NCI-H1092 (cell line): ENCODE results near the gene SYNGR3.
"Not testable (repeated sequence)": the region's sequence is repeated elsewhere in the genome, so short reads cannot be mapped to it uniquely, and the experiment has no call there.

Experiments
- DNase-seq: peaks from one replicate; lab custom pipeline; 2025; lab: John Stamatoyannopoulos, UW

SYNGR3 gene

DNA sequence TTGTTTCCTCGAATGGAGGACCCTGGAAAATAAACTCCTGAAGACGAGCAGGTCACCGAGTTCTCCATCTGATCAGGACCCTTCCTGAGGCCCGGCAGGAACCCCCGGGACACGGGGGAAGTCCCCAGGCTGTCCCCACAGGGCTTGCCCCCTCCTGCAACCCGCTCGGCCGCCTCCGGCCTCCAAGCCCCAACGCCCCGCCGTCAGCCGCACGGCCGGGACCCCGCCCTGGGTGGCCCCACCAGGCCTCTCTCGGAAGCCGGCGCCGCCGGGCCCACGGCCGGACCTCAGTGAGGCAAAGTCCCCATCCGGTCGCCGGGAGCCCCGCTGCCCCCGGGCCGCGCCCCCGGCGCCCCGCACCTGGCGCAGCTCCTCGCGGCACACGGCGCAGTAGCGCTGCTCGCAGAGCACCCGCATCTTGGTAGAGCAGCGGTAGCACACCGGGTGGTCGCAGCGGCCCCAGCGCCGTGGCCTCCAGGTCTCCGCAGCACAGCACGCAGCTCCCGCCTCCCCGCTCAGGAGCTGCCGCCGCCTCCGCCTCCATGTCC lies 19.5 kb downstream of the SYNGR3 start:
- DNase-seq = no peak

DNA sequence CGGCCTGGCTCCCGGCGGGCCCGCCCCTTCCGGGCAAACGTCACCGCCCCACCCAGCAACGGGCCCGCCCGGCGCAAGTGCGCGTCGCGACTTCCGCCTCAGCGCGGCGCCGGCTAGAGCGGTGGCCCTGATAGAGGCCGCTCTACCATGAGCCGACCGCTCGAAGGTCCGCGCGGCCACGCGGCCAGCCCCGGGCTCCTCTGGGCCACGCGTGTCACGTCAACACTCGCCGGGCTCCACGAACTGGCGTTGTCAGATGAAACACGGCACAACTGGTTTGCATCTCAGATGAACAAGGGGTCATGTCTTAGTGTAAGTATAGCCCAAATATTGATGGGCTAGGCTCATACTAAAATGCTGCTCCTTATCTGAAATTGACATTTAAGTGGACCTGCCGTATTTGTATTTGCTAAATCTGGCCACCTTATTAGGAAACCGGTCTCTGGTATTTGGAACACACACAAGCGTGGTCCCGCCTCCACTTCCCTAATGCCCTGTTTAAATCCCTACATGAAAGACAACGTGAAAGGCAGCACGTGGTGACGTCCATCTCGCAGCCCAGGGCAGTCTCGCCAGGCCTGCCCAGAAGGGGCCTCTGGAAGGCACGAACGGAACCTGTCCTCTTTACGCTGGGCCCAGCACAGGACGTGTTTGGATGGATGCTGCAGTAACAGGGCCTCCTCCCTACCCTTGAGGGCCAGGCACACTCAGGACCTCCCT lies 20.2 kb downstream of the SYNGR3 start, which contains the start of gene ZNF598:
TSS of gene ZNF598 (minus strand) at position 31 of the 720 bp plus-strand sequence.
- DNase-seq = peak; percentile 81

DNA sequence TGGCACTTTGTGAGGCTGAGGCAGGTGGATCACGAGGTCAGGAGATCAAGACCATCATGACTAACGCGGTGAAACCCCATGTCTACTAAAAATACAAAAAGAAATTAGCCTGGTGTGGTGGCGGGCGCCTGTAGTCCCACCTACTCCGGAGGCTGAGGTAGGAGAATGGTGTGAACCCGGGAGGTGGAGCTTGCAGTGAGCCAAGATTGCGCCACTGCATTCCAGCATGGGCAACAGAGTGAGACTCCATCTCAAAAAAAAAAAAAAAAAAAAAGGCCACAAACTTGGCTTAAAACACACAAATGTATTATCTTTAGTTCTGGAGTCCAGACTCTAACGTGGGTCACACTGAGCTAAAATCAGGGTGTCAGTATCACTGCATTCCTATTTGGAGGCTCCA lies 22.0 kb downstream of the SYNGR3 start:
- not testable (repeated sequence) for DNase-seq

DNA sequence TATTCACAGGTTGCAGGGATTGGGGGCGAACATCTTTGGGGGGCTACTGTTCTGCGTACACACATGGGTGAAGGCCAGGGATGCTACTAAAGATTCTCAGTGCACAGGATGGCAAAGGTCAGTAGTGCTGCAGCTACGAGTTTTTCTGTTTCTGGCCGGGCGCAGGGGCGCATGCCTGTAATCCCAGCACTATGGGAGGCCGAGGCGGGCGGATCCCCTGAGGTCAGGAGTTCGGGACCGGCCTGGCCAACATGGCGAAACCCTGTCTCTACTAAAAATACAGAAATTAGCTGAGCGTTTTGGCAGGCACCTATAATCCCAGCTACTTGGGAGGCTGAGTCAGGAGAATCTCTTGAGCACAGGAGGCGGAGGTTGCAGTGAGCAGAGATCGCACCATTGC lies 23.8 kb downstream of the SYNGR3 start:
- DNase-seq = no peak

DNA sequence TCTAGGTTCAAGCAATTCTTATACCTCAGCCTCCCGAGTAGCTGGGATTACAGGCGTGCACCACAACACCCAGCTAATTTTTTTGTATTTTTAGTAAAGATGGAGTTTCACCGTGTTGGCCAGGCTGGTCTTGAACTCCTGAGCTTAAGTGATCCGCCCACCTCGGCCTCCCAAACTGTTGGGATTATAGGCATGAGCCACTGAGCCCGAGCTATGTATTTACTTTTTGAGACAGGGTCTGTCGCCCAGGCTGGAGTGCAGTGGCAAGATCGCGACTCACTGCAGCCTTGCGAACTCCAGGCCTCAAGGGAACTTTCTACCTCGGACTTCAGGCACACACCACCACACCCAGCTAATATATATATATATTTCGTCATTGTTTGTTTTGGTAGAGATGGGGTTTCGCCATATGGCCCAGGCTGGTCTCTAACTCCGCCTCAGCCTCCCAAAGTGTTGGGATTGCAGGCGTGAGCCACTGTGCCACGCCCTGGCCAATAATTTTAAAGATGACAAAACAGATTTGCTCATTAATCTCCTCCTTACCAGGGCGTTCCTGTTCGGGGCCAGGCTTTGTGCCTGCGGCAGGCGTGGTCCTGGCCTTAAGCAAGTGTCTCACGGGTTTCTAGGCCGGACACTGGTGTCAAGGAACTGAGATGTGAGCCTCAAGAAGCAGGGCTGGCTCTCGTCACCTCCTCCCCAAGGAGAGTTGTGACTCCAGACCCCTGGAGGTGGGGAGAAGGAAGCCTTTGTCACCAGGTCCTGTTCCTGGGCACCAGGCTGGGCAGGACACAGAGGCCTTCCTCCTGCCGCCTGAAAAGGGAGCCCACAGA lies 25.6 kb downstream of the SYNGR3 start:
- no peak for DNase-seq

DNA sequence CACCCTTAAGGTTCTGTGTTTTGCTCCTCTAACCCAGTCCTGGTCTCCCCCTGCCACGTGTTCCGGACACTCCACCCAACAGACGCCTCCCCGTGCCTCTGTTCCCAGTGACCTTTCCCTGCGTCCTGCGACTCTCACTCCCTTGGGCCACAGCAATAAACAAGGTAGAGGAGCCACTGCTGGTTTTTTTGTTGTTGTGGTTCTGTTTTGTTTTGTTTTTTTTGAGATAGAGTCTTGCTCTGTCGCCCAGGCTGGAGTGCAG lies 26.1 kb downstream of the SYNGR3 start:
- DNase-seq = no peak

DNA sequence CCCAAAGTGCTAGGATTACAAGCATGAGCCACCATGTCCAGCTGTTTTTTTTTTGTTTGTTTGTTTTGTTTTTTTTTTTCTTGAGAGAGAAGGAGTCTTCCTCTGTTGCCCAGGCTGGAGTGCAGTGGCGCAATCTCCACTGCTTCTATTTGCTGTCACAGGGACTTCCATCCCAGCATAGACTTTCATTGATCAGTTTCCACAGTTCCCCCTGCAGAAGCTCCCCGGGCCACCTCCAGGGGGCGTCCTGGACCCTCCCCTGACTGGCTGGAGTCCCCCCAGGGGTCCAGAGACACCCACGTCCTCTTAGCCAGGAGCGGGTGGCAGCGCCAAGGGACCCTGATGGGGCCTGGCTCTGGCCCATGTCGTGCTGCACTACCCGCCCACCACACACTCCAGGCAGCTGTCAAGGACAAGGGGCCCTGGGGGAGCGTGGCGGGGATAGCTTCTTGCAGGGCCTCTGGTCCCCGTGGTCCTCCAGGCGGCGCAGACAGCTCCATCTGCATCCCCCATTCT lies 26.7 kb downstream of the SYNGR3 start:
- no peak for DNase-seq

DNA sequence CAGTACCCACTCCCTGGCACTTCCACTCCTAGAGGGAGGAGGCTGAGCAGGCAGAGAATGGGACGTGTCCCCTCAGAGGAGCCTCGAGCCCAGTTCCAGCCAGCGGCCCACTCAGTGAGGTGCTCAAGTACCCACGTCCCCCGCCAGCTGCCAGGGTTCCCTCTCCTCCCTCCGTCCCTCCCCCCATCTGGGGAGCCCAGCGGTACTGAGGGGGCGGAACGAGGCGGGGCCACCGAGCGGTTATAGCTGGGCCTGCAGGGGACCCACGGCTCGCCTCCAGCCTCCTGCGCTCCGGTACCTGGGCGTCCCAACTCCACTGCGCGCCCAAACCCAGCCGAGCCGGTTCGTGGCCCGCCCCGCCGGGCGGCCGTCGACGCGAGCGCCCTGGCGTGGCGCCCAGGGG lies 29.7 kb downstream of the SYNGR3 start, which contains the start of gene NPW:
TSS of gene NPW (plus strand) at position 268 of the 403 bp plus-strand sequence.
- DNase-seq = peak; percentile 35

DNA sequence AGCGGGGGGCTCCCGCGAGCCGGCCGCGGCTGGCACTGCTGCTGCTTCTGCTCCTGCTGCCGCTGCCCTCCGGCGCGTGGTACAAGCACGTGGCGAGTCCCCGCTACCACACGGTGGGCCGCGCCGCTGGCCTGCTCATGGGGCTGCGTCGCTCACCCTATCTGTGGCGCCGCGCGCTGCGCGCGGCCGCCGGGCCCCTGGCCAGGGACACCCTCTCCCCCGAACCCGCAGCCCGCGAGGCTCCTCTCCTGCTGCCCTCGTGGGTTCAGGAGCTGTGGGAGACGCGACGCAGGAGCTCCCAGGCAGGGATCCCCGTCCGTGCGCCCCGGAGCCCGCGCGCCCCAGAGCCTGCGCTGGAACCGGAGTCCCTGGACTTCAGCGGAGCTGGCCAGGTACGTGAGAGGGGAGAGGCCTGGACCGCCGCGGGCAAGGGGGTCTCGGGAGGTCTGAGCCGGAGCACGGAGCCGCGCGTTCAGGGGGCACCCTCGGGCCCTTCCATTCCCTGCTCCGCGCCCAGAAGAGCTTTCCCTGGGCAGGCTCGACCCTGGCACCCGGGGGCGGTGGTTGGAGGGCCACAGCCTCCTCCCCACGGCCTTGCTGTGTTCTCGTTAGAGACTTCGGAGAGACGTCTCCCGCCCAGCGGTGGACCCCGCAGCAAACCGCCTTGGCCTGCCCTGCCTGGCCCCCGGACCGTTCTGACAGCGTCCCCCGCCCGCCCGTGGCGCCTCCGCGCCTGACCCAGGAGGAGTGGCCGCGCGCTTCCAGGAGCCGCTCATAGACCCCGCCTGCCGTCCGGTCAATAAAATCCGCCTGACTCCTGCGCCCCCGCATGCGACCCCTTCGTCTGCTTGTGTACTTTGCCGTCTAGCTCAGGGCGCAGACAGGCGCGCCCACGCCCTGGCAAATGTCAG lies 30.4 kb downstream of the SYNGR3 start:
- DNase-seq = no peak

DNA sequence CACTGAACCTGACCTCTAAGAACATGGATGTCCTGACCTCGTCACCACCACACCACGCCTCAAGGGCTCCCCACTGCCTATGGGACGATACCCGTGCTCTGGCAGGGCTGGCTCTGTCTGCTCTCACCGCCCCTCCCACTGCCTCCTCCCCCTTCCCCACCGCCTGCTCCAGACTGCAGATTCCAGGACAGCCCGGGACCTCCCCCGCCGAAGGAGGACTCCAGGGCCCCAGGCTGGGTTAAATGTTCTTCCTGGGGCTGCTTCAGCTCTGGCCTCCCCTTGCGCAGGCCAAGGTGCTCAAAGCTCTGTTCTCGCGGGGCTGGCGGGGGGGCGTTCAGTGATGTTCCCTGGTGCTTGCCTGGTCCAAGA lies 32.9 kb downstream of the SYNGR3 start:
- DNase-seq = no peak

DNA sequence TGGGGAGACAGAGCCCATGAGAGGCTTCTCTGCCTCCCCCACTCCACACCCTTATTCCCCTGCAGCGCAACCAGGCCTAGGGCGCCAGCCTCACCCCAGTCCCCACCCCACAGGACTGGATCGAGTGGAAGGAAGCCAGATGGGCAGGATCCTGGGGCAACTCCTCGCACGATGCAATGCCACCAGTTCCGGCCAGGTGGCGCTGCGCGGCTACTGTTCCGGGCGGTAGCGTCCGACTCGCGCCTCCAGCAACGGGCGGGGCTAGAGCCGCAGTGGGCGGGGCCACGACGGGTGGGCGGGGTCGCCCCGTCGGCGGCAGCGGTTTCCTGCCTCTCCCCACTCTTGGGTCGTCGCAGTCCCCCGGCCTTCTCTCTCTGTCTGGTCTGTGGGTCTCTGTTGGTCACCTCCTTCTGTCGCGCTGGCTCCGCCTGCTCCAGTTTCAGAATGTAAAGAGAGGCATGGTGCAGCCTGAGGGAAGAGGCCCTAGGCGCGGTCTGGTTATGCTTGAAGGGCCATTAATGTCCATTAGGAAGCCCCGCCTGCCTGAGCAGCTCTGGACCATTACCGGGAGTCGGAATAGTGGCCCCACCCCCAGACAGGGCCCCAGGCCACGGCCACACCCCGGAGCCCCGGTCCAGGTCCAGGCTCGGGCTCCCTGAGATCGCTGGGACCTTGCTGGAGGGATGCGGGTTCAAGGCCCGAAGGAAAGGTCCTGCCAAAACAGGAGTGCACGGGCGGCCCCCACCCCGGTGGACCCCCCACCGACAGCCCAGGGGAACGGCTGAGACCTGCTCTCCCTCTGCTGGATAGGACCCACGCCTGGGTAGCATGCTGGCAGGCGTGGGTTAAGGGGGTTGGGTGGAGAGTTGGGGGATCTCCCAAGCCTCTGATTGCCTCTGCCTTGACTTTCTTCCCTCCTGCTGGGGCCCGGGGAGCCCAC lies 33.6 kb downstream of the SYNGR3 start:
- DNase-seq = peak; percentile 79

DNA sequence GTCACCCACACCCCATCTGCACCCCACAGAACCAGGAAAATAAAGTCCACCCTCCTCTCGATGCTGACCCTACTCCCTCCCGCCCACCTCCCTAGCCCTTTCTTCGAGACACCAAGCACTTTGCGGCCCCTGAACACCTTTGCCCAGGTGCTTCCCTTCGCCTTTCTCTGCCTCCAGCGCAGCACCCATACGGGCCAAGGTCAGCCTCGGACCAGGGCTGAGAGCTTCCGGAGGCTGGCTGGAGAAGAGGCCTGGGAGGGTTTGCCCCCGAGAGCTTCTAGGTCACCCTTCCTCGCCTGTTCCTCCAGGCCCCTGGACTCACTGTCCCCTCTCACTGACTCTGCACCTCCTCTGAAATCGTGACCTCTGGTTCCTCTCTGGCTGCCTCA lies 34.3 kb downstream of the SYNGR3 start:
- no peak for DNase-seq

DNA sequence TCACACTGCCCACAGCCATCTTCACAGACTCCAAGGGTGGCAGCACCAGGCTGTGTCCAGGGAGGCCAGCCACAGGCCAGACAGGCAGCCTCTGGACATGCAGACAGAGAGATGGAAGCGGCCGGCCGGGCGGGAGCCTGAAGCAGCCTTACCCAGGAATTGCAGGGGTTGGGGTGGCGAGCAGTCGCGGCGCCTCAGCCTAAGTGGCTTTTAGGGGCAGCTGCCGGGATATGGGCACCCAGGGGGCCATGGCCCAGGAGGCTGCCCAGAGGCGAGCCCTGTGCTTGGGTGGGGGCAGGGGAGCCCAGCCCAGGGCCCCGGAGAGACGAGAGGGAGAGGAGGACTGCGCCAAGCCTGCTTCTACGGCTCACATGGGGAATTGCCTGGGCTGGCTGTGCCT lies 35.5 kb downstream of the SYNGR3 start:
- DNase-seq = no peak

DNA sequence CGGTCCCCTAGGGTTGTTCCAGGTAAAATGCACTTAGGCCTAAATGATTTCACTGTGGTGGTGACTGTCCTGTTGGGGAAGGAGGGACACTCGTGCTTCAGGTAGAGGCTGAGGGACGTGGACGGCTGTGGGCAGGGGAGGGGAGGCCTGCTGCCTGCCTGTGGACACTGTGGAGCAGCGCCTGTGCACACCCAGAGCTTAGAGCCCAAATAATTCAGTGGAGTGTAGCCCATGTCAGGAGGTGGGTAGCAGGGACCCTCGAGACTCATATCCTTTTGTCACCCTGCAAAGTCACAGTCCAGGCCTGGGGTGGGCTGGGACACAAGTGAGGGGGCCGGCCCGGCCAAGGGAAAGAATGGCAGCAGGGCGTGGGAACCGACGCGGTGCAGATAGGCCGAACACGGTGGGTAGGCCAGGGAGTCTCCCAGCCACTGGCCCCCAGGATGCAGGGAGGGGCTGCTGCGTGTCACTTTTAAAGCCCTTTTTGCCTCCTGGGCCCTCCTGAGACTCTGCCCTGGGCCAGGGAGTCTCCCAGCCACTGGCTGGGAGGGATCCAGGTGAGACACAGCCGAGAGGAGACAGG lies 36.2 kb downstream of the SYNGR3 start:
- no peak for DNase-seq

DNA sequence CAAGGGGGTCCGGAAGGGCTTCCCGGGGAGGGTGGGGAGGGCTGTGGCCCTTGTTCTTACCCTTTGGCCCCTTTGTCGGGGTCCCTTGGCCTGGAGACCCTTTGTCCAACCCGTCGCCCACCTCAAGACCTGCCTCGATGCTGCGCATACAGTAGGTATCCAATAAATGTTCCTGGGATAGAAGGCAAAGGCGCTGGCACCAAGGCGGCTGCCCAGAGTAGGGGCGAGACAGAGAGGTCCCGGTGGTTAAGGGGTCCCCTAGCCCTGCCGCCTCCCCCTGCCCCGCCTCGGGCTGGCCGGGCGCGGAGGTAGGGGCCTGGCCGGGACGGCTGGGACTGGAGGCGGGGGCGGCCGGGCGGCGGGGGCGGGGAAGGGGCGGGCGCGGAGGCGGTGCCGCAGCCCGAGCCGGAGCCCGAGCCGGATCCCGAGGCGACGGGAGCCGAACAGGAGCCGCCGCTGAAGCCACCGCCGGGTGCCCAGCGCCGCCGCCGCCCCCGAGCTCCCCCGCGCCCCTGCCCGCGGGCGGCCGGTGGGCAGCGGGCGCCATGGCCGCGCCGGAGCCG lies 36.8 kb downstream of the SYNGR3 start, which contains the start of gene NHERF2:
TSS of gene NHERF2 (plus strand) at position 442 of the 563 bp plus-strand sequence. CDS start at position 546, 104 bp downstream.
- no peak for DNase-seq

DNA sequence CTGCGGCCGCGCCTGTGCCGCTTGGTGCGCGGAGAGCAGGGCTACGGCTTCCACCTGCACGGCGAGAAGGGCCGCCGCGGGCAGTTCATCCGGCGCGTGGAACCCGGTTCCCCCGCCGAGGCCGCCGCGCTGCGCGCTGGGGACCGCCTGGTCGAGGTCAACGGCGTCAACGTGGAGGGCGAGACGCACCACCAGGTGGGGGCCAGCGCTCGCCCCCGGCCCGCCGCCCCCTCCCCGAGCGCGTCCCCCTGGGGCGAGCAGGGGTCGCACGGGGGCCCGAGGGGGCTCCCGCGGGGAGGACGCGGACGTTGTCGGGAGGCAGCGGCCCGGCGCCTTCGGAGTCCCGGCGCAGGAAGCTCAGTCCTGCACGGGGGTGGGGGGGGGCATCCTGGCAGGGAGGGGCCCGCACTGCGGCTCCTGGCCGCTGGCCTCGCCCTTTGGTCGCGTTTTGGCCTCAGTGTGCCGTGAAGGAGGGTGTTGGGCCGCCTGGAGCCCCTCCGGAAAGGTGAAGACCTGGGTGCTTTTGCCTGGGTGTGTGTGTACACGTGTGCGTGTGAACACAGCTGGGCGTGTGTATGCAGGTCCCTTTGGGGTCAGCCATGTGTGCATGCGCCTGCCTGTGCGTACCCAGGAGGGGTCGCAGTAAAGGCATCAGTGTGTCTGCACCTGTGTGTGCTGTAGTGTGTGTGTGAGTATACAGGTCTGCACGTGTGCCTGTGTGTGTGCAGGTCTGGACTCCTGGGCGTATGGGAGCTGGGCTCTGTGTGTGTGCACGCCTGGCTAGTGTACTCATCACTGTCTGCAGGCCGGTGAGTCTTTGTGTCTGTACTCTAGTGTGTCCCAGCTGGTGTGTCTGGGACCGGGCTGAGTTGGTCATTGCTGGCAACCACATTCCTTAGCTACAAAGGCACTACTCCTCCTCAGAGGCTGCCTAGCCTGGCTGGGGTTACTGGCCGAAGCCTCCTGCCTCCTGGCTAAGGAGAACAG lies 37.5 kb downstream of the SYNGR3 start:
- DNase-seq = no peak

DNA sequence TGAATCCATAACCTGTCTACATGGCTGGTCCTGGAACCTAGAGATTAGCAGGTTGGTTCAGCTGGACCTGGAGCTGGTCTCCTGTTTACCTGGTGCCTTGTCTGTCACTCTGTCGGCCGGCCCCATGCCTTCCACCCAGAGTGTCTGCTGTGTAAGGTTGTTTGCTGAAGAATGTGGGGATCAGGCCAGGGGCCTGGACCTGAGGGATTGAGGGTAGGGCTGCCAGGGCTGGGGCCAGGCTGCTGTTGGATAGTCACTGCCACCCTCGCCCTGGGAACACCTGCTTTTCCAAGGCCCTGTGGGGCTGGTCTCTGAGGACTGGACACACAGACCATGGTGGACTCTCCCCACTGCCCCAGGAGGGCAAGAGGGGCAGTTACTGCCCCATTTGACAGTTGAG lies 38.4 kb downstream of the SYNGR3 start:
- DNase-seq = no peak

DNA sequence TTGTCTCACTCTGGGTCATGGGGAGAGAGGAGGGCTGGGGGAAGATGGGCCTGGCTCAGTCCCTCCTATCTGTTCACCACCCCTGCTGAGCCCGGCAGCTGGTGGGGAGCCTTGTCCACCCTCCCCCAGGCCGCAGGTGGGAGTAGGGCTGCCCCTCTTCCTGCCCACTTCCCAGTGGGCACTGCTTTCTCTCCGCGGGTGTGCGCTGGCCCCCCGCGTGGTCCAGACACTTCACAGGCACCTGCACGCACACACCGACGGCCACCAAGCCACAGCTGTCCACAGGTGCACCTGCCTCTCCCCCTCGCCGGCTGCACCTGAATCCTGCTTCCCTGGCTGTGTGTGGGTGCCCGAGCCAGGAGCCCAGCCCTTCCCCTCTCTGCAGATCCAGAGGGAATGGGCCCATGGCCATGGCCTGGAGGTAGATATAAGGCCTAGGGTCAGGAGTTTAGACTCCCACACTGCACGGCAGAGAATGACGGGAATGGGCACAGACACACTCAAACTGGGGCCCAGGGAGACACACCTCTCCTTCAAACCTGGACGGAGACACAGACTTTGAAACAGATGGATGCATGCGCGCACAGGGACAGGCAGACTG lies 39.0 kb downstream of the SYNGR3 start:
- DNase-seq = no peak
